ENCODE results near the gene SNTG2.

The SNTG2 gene

DNA sequence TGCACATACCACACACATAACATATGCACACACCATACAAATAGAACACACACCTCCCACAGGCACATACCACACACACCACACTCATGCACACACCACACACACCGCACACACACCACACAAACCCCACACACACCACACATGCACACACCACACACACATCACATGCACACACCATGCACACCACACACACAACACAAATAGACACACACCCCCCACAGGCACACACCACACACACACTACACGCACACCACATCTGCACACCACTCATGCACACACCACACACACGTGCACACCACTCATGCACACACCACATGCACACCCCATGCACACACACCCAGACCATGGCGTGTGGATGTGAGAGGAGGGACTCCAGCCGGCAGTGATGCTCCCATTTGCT lies 300.9 kb downstream of the SNTG2 start:
- no peak for DNase-seq

DNA sequence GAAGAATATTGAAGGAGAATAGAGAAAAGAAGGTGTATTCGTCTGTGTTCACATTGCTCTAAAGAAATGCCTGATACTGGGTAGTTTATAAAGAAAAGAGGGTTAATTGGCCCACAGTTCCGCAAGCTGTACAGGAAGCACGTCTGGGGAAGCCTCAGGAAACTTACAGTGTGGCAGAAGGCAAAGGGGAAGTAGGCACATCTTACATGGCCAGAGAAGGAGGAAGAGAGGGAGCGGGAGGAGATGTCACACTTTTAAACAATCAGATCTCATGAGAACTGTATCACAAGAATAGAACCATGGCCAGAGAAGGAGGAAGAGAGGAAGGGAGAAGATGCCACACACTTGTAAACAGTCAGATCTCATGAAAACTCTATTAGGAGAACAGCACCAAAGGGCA lies 303.0 kb downstream of the SNTG2 start:
- no peak for DNase-seq

GRCh38 chr2:1254662-1255343 lies 304.2 kb downstream of the SNTG2 start:
- DNase-seq = no peak

- DNase-seq = no peak
These were observed 306.1 kb downstream of the SNTG2 start for GRCh38 chr2:1256632-1257324.

GRCh38 chr2:1257334-1257733 lies 306.7 kb downstream of the SNTG2 start:
- DNase-seq = no peak

DNA sequence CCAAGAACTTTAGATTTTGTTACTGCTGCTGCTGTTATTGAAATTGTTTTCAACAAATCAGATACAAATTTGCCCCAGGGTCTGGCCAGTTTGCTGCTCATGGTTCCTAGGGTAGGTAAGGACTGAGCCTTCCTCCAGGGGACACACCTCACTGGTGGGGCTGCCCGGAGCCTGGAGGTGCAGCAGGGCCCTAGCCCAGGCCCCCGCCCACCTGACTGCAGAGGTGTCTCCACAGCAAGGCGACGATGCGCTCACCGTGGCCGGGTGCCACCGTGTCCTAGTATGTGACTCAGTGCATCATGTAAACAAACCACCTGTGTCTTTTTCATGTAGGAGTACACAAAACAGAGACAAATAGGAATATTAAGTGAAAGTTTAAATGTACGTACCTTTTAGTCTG lies 309.1 kb downstream of the SNTG2 start:
- no peak for DNase-seq

- no peak for DNase-seq
These were observed 312.0 kb downstream of the SNTG2 start for GRCh38 chr2:1262609-1263008.

DNA sequence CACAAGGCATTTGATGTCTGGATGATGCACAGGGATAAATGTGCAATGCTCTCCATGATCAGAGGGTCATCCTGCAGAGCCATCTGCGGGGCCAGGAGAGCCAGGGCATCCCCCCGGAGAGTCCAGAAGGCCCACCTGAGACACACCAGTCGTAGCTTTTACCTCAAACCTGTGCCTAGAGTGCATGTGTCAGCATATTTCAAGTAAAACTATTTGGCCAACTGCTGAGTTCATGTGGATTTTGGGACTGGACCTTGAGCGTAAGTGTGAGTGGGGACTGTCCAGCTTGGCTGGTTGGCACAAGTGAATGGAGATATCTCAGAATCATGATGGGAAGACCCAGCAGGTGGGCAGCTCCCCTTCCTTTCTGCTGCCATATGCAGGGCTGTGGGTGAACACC lies 314.8 kb downstream of the SNTG2 start:
- DNase-seq = no peak

DNA sequence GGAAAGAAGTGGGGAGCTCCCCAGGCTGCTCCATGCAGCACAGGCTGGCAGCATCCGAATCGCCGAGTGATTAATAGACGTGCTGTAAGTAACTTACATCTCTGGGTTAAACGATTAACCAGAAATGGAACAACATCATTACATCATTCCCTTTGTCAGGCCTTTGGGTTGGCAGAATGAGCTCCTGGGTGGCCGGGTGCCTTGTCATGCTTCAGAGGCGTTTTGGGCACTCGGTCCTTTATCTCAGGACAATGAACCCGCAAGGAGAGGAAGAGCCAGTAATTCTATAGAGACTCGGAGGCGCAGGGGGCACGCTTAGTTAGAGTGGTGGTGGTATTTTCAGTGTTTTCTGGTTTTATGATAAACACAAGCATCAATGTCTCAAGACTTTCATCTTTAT lies 315.7 kb downstream of the SNTG2 start:
- DNase-seq = no peak

DNA sequence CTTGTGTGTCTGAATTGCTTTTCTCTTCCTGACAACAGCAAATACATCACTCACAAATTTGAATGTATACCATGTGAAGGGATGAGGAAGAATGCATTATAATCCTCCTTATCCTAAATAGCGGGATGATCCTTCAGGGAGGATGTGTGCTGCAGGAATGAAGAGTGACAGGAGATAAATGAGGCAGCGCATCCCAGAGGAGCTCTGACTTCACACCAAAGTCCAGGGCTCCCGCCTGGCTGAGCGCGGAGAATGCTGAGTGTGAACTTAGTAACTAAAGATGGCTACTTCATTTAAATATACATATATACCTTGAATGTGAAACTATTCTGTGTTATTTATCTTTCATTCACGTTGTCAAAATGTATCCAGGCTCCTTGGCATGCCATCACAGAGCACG lies 317.4 kb downstream of the SNTG2 start:
- no peak for DNase-seq

DNA sequence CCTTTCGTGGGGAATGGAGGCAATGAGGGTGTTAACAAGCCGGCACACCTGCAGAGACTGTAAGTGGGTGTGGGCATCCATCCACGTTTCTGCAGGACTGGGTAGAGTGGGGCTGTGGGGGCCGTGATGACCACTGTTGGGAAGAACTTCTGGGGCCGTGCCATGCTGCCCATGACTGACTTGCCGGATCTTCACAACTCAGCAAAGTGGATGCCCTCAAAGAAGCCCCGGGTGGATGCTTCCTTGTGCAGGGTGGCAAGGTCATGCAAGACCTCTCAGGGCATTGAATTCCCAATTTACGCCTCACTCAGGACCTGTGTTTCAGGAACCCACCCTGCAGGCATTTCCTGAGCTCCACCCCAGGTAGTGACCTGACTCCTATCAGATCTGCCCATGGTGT lies 319.2 kb downstream of the SNTG2 start:
- no peak for DNase-seq

DNA sequence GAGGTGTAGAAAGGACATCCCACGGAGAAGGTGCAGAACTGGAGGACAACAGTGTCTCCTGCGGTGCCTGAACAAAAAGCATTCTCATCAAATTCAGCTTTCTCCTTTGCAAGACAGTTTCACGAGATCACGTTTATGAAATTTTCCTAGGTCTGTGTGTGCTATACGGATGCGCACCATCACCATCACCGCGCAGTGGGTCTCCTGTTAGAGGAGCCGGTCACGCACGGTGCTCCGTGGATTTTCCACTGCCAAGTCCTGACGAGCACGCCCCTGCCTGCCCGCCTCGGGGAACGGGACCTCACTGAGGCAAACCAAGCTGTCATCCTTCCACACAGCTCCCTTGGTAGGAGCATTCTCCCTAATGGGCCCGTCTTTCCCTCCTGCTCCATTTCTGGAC lies 322.2 kb downstream of the SNTG2 start:
- no peak for DNase-seq

DNA sequence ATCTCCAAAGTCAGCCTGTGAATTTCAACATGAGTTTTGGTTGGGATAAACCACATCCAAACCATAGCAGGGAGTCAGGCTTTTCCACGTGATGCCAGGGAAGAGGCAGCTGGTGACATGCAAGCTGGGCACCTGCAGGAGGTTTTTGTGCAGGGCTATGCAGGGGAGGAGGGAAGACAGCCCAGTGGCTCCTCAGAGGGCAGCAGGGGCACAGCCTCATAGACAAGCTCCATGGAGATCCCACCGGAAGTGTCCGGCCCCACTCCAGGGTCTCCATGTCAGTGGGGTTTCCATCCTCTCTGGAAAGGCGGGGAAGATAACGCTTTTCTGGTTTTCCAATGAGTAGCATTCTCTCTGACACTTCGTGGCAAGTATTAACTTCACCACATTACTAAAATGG lies 327.0 kb downstream of the SNTG2 start:
- no peak for DNase-seq

DNA sequence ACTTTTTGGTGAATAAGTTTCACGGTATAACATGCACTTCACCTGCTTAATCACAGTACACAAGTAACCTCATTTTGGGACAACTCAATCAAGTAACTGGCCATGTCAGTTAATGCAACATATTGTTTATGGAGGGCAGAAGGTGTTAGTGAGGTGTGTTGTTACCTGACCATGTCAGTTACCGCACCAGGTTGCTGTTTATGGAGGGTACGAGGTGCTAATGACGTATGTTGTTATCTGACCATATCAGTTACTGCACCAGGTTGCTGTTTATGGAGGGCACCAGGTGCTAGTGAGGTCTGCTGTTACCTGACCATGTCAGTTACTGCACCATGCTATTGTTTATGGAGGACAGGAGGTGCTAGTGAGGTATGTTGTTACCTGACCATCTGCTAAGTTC lies 327.5 kb downstream of the SNTG2 start:
- no peak for DNase-seq

DNA sequence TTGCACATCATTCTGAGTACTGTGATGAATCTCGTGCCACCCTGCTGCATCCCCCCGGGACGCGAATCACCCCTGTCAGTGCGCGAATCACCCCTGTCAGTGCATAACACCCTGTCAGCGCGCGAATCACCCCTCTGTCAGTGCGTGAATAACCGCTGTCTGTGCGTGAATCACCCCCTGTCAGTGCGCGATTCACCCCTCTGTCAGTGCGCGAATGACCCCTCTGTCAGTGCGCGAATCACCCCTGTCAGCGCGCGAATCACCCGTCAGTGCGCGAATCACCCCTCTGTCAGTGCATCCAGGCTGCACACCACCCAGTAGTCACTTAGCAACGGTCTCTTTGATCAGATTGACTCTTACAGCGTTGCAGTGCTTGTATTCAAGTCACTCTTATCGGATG lies 328.2 kb downstream of the SNTG2 start:
- no peak for DNase-seq

DNA sequence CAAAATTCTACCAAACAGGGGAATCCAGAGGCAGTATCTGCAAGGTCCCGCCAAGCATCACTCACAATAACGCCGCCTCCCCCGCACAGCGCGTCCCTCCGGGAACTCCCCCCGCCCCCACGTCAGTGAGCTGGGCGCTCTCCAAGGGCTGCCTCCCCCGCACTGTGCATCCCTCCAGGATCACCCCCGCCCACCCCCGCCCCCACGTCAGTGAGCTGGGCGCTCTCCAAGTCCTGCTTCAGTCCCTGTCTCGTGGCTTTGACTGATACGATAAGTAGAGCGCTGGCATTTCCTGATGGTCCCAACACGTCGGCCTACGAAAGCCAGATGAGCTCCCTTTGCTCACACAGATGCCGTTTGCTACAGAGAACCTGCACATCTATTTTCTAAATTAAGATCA lies 331.9 kb downstream of the SNTG2 start:
- no peak for DNase-seq

GRCh38 chr2:1283020-1283801 lies 332.6 kb downstream of the SNTG2 start:
- no peak for DNase-seq

DNA sequence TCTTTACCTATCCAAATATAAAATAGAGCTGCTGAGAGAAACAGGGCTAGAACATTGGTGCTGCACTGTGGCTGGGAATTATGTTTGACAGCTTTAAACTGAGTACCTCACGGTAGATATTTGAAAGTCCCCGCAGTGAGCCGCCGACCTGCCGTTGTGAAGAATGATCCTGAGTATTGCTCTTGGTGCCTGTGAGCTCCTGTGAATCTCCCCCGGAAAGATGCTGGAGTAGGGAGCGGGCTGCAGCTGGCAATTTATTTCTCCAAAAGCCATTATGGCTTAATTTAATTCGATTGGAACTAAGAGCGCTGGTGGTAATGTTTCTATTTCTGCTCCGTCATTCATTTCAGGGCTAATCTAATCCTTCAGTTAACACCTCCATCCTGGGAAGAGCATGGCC lies 333.2 kb downstream of the SNTG2 start:
- DNase-seq = no peak

DNA sequence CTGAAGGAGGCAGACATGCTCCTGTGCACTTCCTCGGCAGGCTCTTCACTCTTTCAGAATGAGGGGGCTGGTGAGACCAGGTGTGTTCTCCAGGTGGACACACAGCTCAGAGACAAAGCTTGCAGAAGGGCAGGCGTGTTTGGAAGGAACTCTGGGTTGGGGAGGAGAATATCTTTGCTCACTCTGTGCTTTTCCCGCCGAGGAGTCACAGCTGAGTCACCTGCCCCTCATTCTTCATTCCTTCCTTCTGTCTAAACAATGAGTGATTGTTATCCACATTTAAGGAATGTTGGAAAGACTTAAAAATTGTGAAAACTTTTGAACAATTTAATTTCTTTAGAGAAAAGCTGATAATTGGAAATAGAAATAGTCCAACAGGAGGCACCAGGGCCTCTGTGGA lies 336.3 kb downstream of the SNTG2 start:
- DNase-seq = no peak

DNA sequence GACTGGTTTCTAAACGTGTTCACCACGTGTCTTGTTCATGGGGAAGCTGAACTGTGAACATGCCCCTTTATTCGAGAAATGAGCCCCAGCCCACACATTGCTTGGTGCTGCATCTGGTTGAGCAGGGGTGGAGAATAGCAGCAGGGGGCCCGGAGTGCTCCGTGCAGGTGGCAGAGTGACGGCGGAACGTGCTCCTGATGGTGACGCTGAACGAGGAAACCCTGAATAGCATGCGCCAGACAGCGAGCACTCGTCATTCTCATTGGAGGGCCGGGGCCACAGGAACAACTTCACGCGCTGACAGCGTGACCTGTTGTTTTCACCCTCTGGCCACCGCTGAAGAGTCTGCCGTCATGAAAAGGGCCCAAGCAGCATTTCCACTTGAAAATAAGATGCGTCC lies 336.8 kb downstream of the SNTG2 start:
- DNase-seq = no peak

- no peak for DNase-seq
These were observed 344.3 kb downstream of the SNTG2 start for GRCh38 chr2:1294900-1295299.

GRCh38 chr2:1295740-1296139 lies 345.1 kb downstream of the SNTG2 start:
- DNase-seq = no peak

GRCh38 chr2:1297372-1298159 lies 346.9 kb downstream of the SNTG2 start:
- DNase-seq = no peak
